CD4-positive, alpha-beta T cell (primary cell): ENCODE results near the gene SOHLH2. TPM values are rescaled to one million over a fixed set of nuclear protein-coding genes. Genes with fewer than 3 reads are reported as not detected.

Experiments used
- ATAC-seq: fragments of 200-7000 bp; cut with Tn5 transposase; one replicate; pipeline ENCODE4 v1.10.0; 2022; ENCODE audit warnings: mild to moderate bottlenecking; ENCODE audit not compliant: poor library complexity
- CTCF ChIA-PET: fragments of 350-600 bp; sonication (Branson Sonifier 250); formaldehyde crosslinking; loops from one replicate; lab custom pipeline; 2021; ENCODE audit warnings: antibody characterized with exemption, inconsistent platforms; lab: Charles Lee
- POLR2A ChIA-PET: fragments of 350-600 bp; sonication (Branson Sonifier 250); formaldehyde crosslinking; loops from one replicate; lab custom pipeline; 2021; ENCODE audit warnings: antibody characterized with exemption, inconsistent platforms; lab: Charles Lee
- DNase-seq, 14 experiments: peaks; one replicate each; pipeline ENCODE4 v3.0.0-alpha.2; 2013 to 2020; ENCODE audit warnings: mixed read lengths in 2 of 14
- H3K27ac ChIP-seq, 2 donors: one replicate each; pipeline versions ENCODE4 v1.5.1 to v1.7.0; 2013; ENCODE audit warnings: low read length in 2 of 2, low read depth in 1 of 2, mild to moderate bottlenecking in 1 of 2
- H3K27me3 ChIP-seq, 2 experiments: 1 replicate in 1 of 2; 2 replicates in 1 of 2; pipeline versions ENCODE4 v1.6.1 to v1.7.0; 2013; ENCODE audit warnings: low read length in 2 of 2, control low read depth in 1 of 2, mild to moderate bottlenecking in 1 of 2, moderate library complexity in 1 of 2; ENCODE audit not compliant: insufficient read depth in 2 of 2, control insufficient read depth in 1 of 2
- H3K36me3 ChIP-seq: one replicate; pipeline ENCODE4 v1.6.1; 2013; ENCODE audit warnings: low read length, control low read depth; ENCODE audit not compliant: insufficient read depth
- H3K4me1 ChIP-seq: one replicate; pipeline ENCODE4 v1.6.1; 2013; ENCODE audit warnings: low read length, control low read depth; ENCODE audit not compliant: insufficient read depth
- H3K4me3 ChIP-seq: one replicate; pipeline ENCODE4 v1.5.1; 2013; ENCODE audit warnings: mild to moderate bottlenecking, low read length, moderate library complexity
- H3K9me3 ChIP-seq, 2 experiments: 1 replicate in 1 of 2; 2 replicates in 1 of 2; pipeline versions ENCODE4 v1.6.1 to v1.7.0; 2013; ENCODE audit warnings: low read length in 2 of 2, mild to moderate bottlenecking in 2 of 2, control low read depth in 1 of 2, moderate library complexity in 1 of 2; ENCODE audit not compliant: control insufficient read depth in 1 of 2, insufficient read depth in 1 of 2
- H3K27ac Mint-ChIP-seq: one replicate; pipeline ENCODE4 v1.8.0; 2020; ENCODE audit warnings: mixed read lengths
- H3K27me3 Mint-ChIP-seq: one replicate; pipeline ENCODE4 v1.8.0; 2021; ENCODE audit warnings: mixed read lengths
- H3K36me3 Mint-ChIP-seq: one replicate; pipeline ENCODE4 v1.8.0; 2021; ENCODE audit warnings: low read depth, mixed read lengths
- H3K4me1 Mint-ChIP-seq: one replicate; pipeline ENCODE4 v1.8.0; 2021; ENCODE audit warnings: low read depth, mixed read lengths
- H3K4me3 Mint-ChIP-seq: one replicate; pipeline ENCODE4 v1.8.0; 2020; ENCODE audit warnings: mild to moderate bottlenecking, mixed read lengths
- H3K9me3 Mint-ChIP-seq: one replicate; pipeline ENCODE4 v1.8.0; 2020; ENCODE audit warnings: mixed read lengths
- intact Hi-C, 2 experiments: fragments of 100-400 bp; cut with DNase I in 1 of 2; cut with micrococcal nuclease in 1 of 2; formaldehyde crosslinking; loops; one replicate each; pipeline versions ENCODE4 v1.15.1 to v1.9.0; 2023 to 2025; cut with DNase I, micrococcal nuclease
- total RNA-seq, 174 experiments: library from RNA in 2 of 174; stranded (reverse) in 2 of 174; gene quantifications; one replicate each; pipeline ENCODE4 v1.2.3 and lab custom pipeline; 2021 to 2026
- TF ChIP-seq, protein P1 (sequence below): fragments of 200-600 bp; IDR thresholded peaks from one replicate; pipeline ENCODE4 v1.8.0; 2022; ENCODE audit warnings: antibody characterized with exemption, mild to moderate bottlenecking

SOHLH2 gene
- total RNA-seq, 2 experiments from 2014 or later = not detected

DNA sequence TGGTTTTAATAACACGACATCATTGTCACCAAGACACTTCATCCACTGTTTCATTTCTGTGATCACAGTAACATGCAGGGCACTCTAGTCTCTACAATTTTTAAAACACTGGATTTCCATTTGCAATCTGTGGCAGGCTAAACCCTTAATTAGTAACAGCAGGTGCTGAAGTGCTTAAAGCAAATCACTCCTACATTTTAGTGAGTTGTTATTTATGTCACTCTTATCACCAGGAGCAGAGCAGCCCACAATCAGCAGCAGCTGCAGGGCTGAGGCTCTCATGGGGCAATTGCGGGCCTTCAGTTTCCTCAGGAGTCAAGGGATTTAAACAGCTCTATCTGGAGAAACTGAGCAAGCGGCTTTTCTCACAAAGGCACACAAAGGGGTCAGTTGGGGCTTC lies 1.6 kb downstream of the SOHLH2 start:
- Histone ChIP-seq H3K4me1 (no peaks in the 10 kb centered on the region), H3K9me3 (peaks cover 0 to 23% of the 10 kb centered on the region in 2 experiments), H3K36me3 (no peaks in the 10 kb centered on the region), H3K27me3 (peaks cover 0 to 4% of the 10 kb centered on the region in 2 experiments), H3K27ac (no peak overlapping the region), H3K4me3 (no peak overlapping the region)
- DNase-seq (no peak), ATAC-seq (no peak)
- Mint-ChIP-seq H3K36me3 (no peaks in the 10 kb centered on the region), H3K4me1 (no peaks in the 10 kb centered on the region), H3K9me3 (no peaks in the 10 kb centered on the region), H3K27me3 (peaks cover 17% of the 10 kb centered on the region), H3K4me3 (no peak overlapping the region), H3K27ac (no peak overlapping the region)
- TF ChIP-seq, protein P1, sequence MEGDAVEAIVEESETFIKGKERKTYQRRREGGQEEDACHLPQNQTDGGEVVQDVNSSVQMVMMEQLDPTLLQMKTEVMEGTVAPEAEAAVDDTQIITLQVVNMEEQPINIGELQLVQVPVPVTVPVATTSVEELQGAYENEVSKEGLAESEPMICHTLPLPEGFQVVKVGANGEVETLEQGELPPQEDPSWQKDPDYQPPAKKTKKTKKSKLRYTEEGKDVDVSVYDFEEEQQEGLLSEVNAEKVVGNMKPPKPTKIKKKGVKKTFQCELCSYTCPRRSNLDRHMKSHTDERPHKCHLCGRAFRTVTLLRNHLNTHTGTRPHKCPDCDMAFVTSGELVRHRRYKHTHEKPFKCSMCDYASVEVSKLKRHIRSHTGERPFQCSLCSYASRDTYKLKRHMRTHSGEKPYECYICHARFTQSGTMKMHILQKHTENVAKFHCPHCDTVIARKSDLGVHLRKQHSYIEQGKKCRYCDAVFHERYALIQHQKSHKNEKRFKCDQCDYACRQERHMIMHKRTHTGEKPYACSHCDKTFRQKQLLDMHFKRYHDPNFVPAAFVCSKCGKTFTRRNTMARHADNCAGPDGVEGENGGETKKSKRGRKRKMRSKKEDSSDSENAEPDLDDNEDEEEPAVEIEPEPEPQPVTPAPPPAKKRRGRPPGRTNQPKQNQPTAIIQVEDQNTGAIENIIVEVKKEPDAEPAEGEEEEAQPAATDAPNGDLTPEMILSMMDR = no peak
- CTCF ChIA-PET = no interaction called here
- POLR2A ChIA-PET = no interaction called here
- intact Hi-C loops = no loop called here

DNA sequence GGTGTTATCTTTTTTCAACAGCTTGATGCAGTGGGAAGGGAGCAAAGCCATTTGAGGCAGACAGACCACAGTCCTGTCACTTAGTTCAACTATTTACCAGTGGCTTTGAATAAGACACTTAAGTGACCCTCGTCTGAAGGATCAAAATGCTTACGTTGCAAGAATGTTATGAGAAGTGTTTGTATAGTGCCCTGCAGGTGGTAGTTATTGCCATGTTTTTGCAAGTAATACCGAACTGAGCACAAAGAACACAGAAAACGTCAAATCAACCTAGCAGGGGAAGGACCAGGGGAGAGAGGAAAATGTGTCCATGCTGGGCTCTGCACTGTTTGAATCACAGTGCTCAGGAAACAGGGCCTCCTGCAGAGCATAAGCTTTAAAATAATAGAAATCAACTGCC lies 2.8 kb downstream of the SOHLH2 start:
- Mint-ChIP-seq H3K27ac (no peak overlapping the region), H3K4me3 (no peak overlapping the region), H3K9me3 (no peaks in the 10 kb centered on the region), H3K36me3 (no peaks in the 10 kb centered on the region), H3K27me3 (peaks cover 17% of the 10 kb centered on the region), H3K4me1 (no peaks in the 10 kb centered on the region)
- POLR2A ChIA-PET = no interaction called here
- TF ChIP-seq, protein P1 = no peak
- H3K27ac ChIP-seq = no peak overlapping the region
- no peak overlapping the region for H3K4me3 ChIP-seq
- H3K36me3 ChIP-seq = no peaks in the 10 kb centered on the region
- intact Hi-C loops = no loop called here
- DNase-seq (no peak), ATAC-seq (no peak)
- H3K9me3 ChIP-seq = peaks cover 0 to 23% of the 10 kb centered on the region in 2 experiments
- no peaks in the 10 kb centered on the region for H3K4me1 ChIP-seq
- H3K27me3 ChIP-seq = peaks cover 0 to 6% of the 10 kb centered on the region in 2 experiments
- CTCF ChIA-PET = no interaction called here

DNA sequence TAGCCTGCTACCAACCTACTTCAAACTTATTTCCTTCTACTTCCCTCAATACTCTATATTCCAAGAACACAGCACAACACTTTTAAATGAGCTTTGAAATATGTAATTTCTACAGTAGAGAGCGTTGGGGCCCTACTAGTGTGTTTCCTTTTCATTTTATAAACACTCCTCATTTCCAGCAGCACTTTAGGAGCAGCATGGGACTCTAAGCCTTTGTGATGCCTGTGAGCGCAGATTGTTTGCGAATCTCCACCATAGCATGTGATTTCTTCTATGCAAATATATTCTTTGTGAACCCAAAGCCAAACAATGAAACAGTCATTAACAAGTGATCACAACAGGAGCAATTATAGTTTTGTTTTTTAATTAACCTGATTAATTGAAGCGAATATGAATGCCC lies 3.6 kb downstream of the SOHLH2 start:
- no peaks in the 10 kb centered on the region for H3K9me3 Mint-ChIP-seq
- intact Hi-C loops = no loop called here
- peaks cover 0 to 23% of the 10 kb centered on the region in 2 experiments for H3K9me3 ChIP-seq
- DNase-seq (no peak), ATAC-seq (no peak)
- H3K4me3 ChIP-seq = no peak overlapping the region
- no peak overlapping the region for H3K4me3 Mint-ChIP-seq
- peaks cover 0 to 6% of the 10 kb centered on the region in 2 experiments for H3K27me3 ChIP-seq
- no peaks in the 10 kb centered on the region for H3K4me1 ChIP-seq
- no peak overlapping the region for H3K27ac ChIP-seq
- CTCF ChIA-PET = no interaction called here
- no peak overlapping the region for H3K27ac Mint-ChIP-seq
- TF ChIP-seq, protein P1 = no peak
- H3K36me3 Mint-ChIP-seq = no peaks in the 10 kb centered on the region
- POLR2A ChIA-PET = no interaction called here
- no peaks in the 10 kb centered on the region for H3K36me3 ChIP-seq
- H3K4me1 Mint-ChIP-seq = no peaks in the 10 kb centered on the region
- H3K27me3 Mint-ChIP-seq = peaks cover 17% of the 10 kb centered on the region
